GM12878 (cell line): ENCODE results near the gene PRSS8. TPM values are rescaled to one million over a fixed set of nuclear protein-coding genes. Genes with fewer than 3 reads are reported as not detected.

ENCODE experiments used
- CHD2 ChIP-seq: IDR thresholded peaks from 2 replicates; pipeline ENCODE4 v1.6.1; 2011; ENCODE audit warnings: low read depth, low read length, improper control_type of control experiment, borderline replicate concordance
- CHD4 ChIP-seq: fragments of 200-600 bp; sonication (generic); IDR thresholded peaks from 2 replicates; pipeline ENCODE4 v1.6.1; 2016; ENCODE audit warnings: mild to moderate bottlenecking
- DPF2 ChIP-seq: fragments of 450-650 bp; IDR thresholded peaks from 2 replicates; pipeline ENCODE4 v1.6.1; 2017; ENCODE audit warnings: mild to moderate bottlenecking
- HDGF ChIP-seq: fragments of 450-650 bp; IDR thresholded peaks from 2 replicates; pipeline ENCODE4 v1.6.1; 2016; ENCODE audit warnings: antibody characterized with exemption
- JUNB ChIP-seq: IDR thresholded peaks from 2 replicates; pipeline ENCODE4 v1.6.1; 2016; ENCODE audit warnings: antibody characterized with exemption, mild to moderate bottlenecking
- JUND ChIP-seq: IDR thresholded peaks from 2 replicates; pipeline ENCODE4 v1.6.1; 2012; ENCODE audit warnings: low read depth, mild to moderate bottlenecking, low read length, improper control_type of control experiment, moderate library complexity
- NRF1 ChIP-seq: conservative IDR thresholded peaks from 2 replicates; pipeline ENCODE4 v1.6.1; 2011; ENCODE audit warnings: mild to moderate bottlenecking, low read depth, low read length, improper control_type of control experiment
- POLR2A ChIP-seq: IDR thresholded peaks from 2 replicates; pipeline ENCODE4 v1.6.1; 2011; ENCODE audit warnings: low read depth, mild to moderate bottlenecking, low read length
- RB1 ChIP-seq: fragments of 450-650 bp; formaldehyde crosslinking; IDR thresholded peaks from 2 replicates; pipeline ENCODE4 v1.6.1; 2017; ENCODE audit warnings: mild to moderate bottlenecking, borderline replicate concordance
- SIX5 ChIP-seq: IDR thresholded peaks from 2 replicates; pipeline ENCODE4 v1.6.1; 2011; ENCODE audit warnings: mild to moderate bottlenecking, low read depth, low read length, moderate library complexity; ENCODE audit not compliant: severe bottlenecking
- SMAD1 ChIP-seq: fragments of 450-650 bp; IDR thresholded peaks from 2 replicates; pipeline ENCODE4 v1.6.1; 2018; ENCODE audit warnings: mild to moderate bottlenecking, low read depth; ENCODE audit not compliant: partially characterized antibody
- SREBF2 ChIP-seq: IDR thresholded peaks from 2 replicates; pipeline ENCODE4 v1.6.1; 2012; ENCODE audit warnings: mild to moderate bottlenecking, low read length
- SRF ChIP-seq, 2 experiments: IDR thresholded peaks; 2 replicates each; pipeline ENCODE4 v1.6.1; 2011; ENCODE audit warnings: low read depth in 2 of 2, low read length in 2 of 2, mild to moderate bottlenecking in 1 of 2, moderate library complexity in 1 of 2
- ZNF217 ChIP-seq: fragments of 450-650 bp; IDR thresholded peaks from 2 replicates; pipeline ENCODE4 v1.6.1; 2017; ENCODE audit warnings: antibody characterized with exemption, mild to moderate bottlenecking
- ZNF384 ChIP-seq: IDR thresholded peaks from 2 replicates; pipeline ENCODE4 v1.6.1; 2012; ENCODE audit warnings: low read depth, mild to moderate bottlenecking, low read length, improper control_type of control experiment, borderline replicate concordance
- ZZZ3 ChIP-seq: IDR thresholded peaks from 2 replicates; pipeline ENCODE4 v1.6.1; 2011; ENCODE audit warnings: low read depth; ENCODE audit not compliant: control insufficient read depth, insufficient read length
- polyA plus RNA-seq, 11 experiments: library from polyadenylated mRNA; depleted of rRNA in 4 of 11; unstranded in 6 of 11; stranded (reverse) in 5 of 11; fragments of >200 nt; fragmentation: Nextera tagmentation in 4 of 11; fragmentation: Illumina TruSeq in 1 of 11; extraction: Ambion mirVana in 4 of 11; extraction: Trizol in 1 of 11; gene quantifications; 1 replicate in 1 of 11; 2 replicates in 10 of 11; pipeline versions ENCODE4 v1.2.1 to v1.2.3, GENCODE V29; 2011 to 2016; ENCODE audit warnings: inconsistent platforms in 2 of 11, missing spikeins in 2 of 11, low read depth in 1 of 11
- total RNA-seq, 4 experiments: library from RNA; depleted of rRNA in 3 of 4; stranded (reverse); fragments of >200 nt in 3 of 4; fragmentation: Illumina TruSeq in 1 of 4; extraction: Trizol in 1 of 4; gene quantifications; 2 replicates each; pipeline versions ENCODE4 v1.2.1 to v1.2.3, GENCODE V29; 2013 to 2021
- TF ChIP-seq, protein P1 (sequence below): fragments of 450-650 bp; conservative IDR thresholded peaks from 2 replicates; pipeline ENCODE4 v1.6.1; 2017; ENCODE audit warnings: mild to moderate bottlenecking, moderate library complexity
- TF ChIP-seq, protein P2 (sequence below): fragments of 450-650 bp; formaldehyde crosslinking; IDR thresholded peaks from 2 replicates; pipeline ENCODE4 v1.4.0; 2022; ENCODE audit warnings: mild to moderate bottlenecking, moderate library complexity
- TF ChIP-seq, protein P3 (sequence below): fragments of 150-350 bp; IDR thresholded peaks from 2 replicates; pipeline ENCODE4 v1.6.1; 2014; ENCODE audit warnings: mild to moderate bottlenecking, low read depth, low read length
- TF ChIP-seq, protein P4 (sequence below): fragments of 450-650 bp; IDR thresholded peaks from 2 replicates; pipeline ENCODE4 v1.6.1; 2017; ENCODE audit warnings: borderline replicate concordance
- TF ChIP-seq, protein P5 (sequence below): IDR thresholded peaks from 2 replicates; pipeline ENCODE4 v1.6.1; 2012; ENCODE audit warnings: low read depth, low read length, improper control_type of control experiment
- TF ChIP-seq, protein P6 (sequence below): fragments of 450-650 bp; IDR thresholded peaks from 2 replicates; pipeline ENCODE4 v1.6.1; 2014; ENCODE audit warnings: mild to moderate bottlenecking

PRSS8 gene
- total and polyA plus RNA-seq, 10 of the 15 experiments (the other 5 are each of a cell fraction or from before 2014, with no cell fraction given): 0.33 to 0.58 TPM; not detected in 8

DNA sequence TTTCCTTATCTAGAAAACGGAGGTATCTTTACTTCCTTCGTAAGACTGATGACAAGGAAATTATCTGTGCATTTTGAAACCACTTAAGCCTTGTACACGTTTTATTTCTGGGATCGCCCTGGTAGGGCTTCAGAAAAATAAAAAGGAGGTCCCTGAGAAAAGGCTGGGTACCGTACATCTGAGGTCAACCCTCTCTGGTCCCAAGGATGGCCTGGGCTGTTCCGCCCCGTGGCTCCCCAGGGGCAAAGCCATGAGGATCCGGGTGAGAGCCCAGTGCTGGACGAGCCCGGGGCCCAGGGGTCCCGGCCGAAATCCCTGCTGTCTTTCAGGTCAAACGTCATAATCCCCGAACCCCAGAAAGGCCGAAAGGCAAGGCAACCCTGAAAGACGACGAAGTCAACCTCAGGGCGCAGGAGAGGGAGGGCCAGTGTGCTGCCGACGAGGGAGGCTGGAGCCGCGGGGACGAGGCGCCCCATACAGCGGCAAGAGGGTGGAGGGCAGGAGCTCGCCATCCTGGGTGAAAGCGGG lies 43.8 kb upstream of the PRSS8 start (continued):
- TF ChIP-seq, protein P1, sequence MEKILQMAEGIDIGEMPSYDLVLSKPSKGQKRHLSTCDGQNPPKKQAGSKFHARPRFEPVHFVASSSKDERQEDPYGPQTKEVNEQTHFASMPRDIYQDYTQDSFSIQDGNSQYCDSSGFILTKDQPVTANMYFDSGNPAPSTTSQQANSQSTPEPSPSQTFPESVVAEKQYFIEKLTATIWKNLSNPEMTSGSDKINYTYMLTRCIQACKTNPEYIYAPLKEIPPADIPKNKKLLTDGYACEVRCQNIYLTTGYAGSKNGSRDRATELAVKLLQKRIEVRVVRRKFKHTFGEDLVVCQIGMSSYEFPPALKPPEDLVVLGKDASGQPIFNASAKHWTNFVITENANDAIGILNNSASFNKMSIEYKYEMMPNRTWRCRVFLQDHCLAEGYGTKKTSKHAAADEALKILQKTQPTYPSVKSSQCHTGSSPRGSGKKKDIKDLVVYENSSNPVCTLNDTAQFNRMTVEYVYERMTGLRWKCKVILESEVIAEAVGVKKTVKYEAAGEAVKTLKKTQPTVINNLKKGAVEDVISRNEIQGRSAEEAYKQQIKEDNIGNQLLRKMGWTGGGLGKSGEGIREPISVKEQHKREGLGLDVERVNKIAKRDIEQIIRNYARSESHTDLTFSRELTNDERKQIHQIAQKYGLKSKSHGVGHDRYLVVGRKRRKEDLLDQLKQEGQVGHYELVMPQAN: peak; percentile 49; the same call in 1 of the 2 replicates
- TF ChIP-seq SREBF2 (no peak), SRF (IDR thresholded peaks at IDR 0.05; ENCODE audit: low read depth in 2 of 2, low read length in 2 of 2) (no peak), CHD4 (0 out of 2 replicates have a peak, but pooled peaks have one; percentile 44), RB1 (no peak), POLR2A (no peak), ZNF217 (no peak), SMAD1 (no peak), ZZZ3 (no peak), JUND (no peak), HDGF (no peak), DPF2 (peak; percentile 47), SIX5 (no peak), NRF1 (no peak), CHD2 (no peak), ZNF384 (no peak), JUNB (no peak)
- TF ChIP-seq, protein P2, sequence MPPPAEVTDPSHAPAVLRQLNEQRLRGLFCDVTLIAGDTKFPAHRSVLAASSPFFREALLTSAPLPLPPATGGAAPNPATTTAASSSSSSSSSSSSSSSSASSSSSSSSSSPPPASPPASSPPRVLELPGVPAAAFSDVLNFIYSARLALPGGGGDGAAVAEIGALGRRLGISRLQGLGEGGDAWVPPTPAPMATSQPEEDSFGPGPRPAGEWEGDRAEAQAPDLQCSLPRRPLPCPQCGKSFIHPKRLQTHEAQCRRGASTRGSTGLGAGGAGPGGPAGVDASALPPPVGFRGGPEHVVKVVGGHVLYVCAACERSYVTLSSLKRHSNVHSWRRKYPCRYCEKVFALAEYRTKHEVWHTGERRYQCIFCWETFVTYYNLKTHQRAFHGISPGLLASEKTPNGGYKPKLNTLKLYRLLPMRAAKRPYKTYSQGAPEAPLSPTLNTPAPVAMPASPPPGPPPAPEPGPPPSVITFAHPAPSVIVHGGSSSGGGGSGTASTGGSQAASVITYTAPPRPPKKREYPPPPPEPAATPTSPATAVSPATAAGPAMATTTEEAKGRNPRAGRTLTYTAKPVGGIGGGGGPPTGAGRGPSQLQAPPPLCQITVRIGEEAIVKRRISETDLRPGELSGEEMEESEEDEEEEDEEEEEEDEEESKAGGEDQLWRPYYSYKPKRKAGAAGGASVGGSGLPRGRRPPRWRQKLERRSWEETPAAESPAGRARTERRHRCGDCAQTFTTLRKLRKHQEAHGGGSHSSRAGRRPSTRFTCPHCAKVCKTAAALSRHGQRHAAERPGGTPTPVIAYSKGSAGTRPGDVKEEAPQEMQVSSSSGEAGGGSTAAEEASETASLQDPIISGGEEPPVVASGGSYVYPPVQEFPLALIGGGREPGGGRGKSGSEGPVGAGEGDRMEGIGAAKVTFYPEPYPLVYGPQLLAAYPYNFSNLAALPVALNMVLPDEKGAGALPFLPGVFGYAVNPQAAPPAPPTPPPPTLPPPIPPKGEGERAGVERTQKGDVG (CRISPR knock-in tag): no peak
- TF ChIP-seq, protein P3, sequence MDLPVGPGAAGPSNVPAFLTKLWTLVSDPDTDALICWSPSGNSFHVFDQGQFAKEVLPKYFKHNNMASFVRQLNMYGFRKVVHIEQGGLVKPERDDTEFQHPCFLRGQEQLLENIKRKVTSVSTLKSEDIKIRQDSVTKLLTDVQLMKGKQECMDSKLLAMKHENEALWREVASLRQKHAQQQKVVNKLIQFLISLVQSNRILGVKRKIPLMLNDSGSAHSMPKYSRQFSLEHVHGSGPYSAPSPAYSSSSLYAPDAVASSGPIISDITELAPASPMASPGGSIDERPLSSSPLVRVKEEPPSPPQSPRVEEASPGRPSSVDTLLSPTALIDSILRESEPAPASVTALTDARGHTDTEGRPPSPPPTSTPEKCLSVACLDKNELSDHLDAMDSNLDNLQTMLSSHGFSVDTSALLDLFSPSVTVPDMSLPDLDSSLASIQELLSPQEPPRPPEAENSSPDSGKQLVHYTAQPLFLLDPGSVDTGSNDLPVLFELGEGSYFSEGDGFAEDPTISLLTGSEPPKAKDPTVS: no peak
- TF ChIP-seq, protein P4, sequence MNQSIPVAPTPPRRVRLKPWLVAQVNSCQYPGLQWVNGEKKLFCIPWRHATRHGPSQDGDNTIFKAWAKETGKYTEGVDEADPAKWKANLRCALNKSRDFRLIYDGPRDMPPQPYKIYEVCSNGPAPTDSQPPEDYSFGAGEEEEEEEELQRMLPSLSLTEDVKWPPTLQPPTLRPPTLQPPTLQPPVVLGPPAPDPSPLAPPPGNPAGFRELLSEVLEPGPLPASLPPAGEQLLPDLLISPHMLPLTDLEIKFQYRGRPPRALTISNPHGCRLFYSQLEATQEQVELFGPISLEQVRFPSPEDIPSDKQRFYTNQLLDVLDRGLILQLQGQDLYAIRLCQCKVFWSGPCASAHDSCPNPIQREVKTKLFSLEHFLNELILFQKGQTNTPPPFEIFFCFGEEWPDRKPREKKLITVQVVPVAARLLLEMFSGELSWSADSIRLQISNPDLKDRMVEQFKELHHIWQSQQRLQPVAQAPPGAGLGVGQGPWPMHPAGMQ: no peak
- TF ChIP-seq, protein P5, sequence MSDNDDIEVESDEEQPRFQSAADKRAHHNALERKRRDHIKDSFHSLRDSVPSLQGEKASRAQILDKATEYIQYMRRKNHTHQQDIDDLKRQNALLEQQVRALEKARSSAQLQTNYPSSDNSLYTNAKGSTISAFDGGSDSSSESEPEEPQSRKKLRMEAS: no peak
- TF ChIP-seq, protein P6, sequence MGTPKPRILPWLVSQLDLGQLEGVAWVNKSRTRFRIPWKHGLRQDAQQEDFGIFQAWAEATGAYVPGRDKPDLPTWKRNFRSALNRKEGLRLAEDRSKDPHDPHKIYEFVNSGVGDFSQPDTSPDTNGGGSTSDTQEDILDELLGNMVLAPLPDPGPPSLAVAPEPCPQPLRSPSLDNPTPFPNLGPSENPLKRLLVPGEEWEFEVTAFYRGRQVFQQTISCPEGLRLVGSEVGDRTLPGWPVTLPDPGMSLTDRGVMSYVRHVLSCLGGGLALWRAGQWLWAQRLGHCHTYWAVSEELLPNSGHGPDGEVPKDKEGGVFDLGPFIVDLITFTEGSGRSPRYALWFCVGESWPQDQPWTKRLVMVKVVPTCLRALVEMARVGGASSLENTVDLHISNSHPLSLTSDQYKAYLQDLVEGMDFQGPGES: no peak
